Activated T-helper 1 cell treated with anti-CD3 and anti-CD28 coated beads, Interleukin-2, amount 50 U/mL, for 16 hours (primary cell): Measurements from ENCODE around the gene CDH2.

ENCODE experiments used
- DNase-seq, 2 donors: peaks; one replicate each; pipeline ENCODE4 v3.0.0-alpha.2; 2020; ENCODE audit warnings: low read depth in 1 of 2, low spot score in 1 of 2

CDH2 gene

GRCh38 chr18:28176948-28177827 is at the start of gene CDH2:
Gene CDH2 (minus strand): TSS chr18:28177130. CDS start chr18:28177022, 108 bp downstream.
- DNase-seq, result no peak

GRCh38 chr18:28212060-28212459 is 35.1 kb upstream of the CDH2 start:
- DNase-seq, result no peak

DNA sequence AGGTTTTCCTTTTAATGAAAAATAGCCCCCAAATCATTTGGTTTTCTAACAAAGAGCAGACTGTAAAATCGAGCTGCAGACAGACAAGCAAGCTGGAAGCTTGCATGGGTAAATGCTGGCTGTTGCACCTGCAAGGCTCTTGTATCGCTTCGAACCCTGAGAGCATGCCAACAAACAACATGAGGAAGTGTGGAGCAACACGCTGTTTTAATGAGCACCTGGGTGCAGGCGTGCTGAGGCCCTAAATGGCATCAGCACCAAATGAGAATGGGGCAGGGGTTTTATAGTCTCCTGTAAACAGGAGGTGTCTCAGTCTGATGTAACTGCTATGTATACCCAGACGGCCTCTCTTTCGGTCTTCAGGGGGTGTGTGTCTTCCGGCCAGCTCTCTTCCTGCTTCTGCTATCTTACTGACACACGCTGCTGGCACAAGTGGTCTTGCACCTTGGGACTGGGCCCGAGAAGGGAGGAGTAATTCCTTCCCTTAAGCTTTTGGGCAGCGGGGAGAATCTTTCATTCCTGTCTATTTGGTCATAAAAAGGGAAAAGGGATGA is 31.9 kb upstream of the CDH2 start:
- DNase-seq, result no peak

DNA sequence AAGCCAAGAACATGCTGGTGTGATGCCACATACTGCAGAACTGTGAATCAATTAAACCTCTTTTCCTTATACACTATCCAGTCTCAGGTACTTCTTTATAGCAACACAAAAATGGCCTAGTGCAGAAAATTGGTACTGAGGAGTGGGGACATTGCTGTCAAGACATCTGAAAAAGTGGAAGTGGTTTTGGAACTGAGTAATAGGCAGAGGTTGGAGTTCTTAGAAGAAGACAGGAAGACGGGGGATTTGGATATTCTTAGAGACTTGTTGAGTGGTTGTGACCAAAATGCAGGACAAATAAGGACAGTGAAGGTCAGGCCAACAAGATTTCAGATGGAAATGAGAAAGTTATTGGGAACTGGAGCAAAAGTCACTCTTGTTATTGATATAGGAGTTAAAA is 31.3 kb upstream of the CDH2 start:
- DNase-seq, result no peak

- no peak for DNase-seq
Observed at GRCh38 chr18:28204154-28204553, 27.2 kb upstream of the CDH2 start.

- no peak for DNase-seq
Observed at GRCh38 chr18:28201056-28201455, 24.1 kb upstream of the CDH2 start.

DNA sequence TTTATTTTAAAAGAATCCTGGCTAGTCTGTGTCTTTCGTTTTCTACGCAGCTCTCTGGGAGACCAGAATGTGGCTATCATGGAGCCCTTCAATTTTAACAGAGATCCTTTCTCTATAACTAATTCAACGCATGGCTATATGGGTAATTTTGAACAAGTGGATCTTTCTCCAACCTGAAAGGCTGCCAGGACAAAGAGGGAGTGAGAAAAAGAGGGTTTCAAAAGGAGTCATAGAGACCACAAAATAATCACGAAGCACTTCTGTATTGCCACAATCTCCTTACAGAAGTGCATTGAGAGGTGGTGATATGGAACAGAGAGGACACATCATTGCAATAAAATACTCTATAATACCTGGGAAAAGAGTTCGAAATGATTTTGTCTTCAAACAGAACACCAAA is 21.7 kb upstream of the CDH2 start:
- no peak for DNase-seq

DNA sequence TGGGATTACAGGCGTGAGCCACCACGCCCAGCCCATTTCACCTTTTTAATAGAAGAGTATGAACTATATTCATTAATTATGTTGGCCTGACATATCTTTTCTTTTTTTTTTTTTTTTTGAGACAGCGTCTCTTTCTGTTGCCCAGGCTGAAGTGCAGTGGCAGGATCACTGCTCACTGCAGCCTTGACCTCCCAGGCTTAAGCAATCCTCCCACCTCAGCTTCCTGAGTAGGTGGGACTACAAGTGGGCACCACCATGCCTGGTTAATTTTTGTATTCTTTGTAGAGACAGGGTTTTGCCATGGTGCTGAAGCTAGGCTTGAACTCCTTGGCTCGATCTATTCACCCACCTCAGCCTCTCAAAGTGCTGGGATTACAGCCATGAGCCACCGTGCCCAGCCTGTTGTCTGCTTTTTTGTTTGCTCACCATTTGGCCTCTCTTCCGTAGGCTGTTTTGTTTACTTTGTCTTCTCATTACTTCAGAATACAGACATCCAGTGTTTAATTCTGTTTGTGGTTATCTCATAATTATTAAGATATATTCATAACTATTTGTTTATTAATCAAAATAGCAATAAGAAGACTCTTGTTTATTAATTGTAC is 16.3 kb upstream of the CDH2 start:
- DNase-seq, result no peak

DNA sequence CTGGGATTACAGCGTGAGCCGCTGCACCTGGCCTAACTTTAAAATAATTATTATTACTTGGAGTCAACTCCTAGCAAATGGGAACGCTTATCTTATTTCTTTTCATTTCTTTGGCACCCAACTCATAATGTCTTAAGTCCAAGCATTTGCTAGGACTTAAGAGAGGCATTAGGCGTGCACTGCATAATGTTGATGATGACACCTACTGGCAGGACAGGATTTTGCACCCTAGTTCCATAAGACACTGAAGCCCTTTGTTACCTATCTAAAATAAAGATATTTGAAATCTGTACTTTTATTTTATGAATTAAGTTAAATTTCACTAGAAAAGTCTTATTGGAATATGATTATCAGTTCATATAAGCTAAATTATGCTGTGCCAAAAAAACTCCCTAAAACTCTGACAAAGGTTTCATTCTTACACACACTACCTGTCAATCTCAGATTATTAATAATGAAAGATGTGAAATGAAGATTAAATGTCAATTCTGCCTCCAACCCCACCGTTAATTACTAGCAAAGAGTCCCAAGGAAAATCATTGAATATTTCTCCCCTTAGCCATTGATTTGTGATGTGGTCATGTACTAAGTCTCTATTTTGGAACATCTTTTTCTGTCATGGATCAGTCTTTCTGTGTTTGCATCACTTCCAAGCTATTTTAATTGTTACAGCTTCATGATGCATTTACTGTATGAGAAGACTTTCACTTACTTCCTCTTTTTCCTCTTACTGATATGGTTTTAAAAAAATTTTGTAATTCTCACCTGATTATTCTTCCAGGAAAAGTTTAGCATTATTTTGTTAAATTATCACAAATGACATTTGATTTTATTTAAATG is 12.7 kb upstream of the CDH2 start:
- no peak for DNase-seq

- no peak for DNase-seq
Observed at GRCh38 chr18:28185121-28185520, 8.2 kb upstream of the CDH2 start.

DNA sequence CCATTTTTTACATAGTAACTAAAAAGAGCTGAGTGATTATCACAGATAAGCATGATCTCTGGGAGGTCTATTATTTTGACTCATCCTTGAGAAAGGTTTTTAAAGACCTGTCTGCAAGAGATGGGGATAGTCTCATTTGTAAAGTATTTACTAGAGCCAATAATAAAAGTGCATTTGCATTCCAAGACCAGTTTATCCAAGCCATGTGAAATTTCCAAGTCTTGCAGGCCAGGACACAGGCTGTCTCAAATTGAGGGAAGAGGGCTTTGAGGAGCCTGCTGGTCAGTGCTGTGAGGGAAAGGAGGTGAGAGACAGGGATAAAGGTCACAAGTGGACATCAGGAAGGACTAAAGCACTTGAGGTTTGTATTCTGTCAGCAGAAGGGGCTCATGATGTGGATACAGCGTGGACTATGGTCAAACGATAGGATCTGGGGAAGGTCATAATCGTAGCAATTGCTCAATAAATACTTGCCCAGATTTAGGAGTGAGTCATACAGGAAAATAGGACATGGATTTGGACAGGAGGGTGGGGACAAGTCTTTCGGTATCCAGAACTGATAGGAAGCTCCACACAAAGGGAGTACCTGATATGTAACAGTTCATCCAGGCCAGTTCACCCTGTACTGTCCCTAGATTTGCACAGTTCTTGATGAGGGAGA is 6.6 kb upstream of the CDH2 start:
- DNase-seq, result no peak

DNA sequence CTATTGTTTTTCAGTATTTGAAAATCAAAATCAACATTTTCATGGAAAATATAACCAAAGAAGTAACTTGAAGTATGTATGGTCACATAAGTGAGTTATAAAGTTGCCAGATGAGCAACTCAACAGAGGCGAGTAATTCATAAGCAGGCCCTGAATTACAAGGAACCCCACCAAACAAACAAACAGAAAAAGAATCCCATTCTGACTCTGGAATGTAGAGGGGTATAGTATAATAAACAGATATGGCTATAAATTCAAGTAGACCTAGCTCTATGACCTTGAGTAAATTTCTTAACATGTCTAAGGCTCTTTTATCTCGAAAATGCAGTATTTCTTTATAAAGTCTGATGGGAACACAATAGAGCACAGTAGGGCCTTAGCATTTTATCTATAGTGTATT is 4.7 kb upstream of the CDH2 start:
- DNase-seq, result no peak

DNA sequence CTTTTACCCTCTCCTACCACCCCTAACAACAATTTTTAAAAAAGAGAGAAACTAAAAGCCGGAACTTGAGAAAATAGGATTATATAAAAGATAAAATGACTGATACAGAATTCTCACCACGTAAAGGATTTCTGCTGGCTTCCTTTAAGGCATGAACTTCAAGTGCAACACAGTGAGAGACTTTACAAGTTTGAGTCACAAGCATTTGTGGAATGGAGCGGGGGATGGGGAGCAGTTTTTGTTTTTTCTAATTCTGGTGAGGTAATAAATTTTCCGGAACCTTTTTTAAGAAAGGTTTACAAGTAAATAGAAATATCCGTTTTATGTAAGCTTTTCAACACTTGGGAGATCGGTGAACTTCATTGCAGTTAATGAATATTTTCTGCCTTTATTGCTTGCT is 1.8 kb upstream of the CDH2 start:
- no peak for DNase-seq

- no peak for DNase-seq
Observed at GRCh38 chr18:28177828-28178635, 1.1 kb upstream of the CDH2 start.

- no peak for DNase-seq
Observed at GRCh38 chr18:28176698-28176947, 307 bp downstream of the CDH2 start.

GRCh38 chr18:28175930-28176697 is 816 bp downstream of the CDH2 start:
- DNase-seq, result no peak

DNA sequence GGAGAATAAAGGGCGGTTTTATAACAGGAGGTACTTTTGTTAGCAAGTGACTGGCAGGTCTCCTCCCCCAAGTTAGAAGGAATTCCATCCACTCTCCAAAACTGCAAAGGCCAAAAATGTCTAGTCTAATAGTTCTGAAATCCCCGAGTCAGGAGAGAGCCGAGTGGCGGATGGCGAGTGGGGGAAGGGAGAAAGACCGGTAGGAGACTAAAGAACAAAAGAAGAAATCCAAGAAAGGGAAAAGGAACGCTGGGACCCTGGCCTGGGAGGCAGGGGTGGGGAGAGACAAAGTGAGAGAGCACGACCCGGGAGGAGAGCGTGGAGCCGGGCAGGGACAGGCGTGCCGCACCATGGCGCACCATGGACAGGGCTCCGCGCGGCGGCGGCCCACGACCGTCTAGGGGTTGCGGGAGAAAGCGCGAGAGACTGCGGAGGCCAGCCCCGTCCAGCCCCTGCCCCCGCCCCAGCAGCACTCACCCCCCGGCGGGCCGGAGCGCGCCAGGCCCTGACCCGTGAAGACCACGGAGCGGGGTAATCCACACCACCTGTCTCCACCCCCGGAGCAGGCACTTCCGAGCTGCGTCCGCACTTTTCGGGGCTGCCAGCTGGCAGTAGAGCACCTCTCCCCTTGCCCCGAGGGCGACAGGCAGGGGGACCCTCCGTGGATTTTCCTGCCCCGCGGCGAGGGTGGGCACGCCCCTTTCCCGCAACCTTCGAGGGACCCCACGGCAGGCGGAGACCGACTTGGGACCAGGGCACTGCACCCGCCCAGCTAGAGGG is 1.6 kb downstream of the CDH2 start:
- DNase-seq, result no peak

DNA sequence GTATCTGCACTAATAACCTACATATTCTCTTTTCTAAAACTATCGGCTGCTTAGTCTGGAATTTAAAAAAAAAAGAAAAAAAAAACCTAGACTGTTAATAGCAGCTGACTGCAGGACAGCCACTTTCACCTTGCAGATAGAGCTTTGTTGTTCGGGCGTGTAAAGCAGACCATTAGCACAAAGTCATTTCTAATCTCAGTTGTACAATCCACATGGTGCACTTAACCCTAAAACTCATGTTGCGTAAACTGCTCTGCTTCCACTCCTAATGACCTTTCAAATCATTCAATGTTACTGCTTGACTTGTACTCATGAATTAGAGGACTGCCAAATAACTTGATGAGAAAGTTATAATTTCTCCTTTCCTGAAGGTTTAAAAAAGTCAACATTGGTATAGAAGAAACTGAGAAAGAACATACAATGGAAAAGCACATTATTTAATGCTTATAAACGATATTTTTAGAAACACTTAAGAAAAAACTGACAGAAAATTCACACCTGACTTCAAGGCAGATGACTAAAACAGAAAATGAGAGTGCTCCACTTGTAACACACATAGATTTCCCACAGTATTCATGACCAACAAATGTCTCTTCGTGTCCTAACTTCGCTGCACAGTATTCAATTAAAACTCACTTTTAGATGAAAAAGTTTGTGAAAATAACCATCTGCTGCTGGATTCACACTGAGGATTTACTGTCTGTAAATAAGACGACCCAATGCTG is 2.6 kb downstream of the CDH2 start:
- no peak for DNase-seq
